HCT116 (cell line): ENCODE data around the gene PGAM5.

Experiments
- CTCF ChIP-seq, 3 experiments: fragments of 200-600 bp in 1 of 3; sonication (generic) in 1 of 3; IDR thresholded peaks in 2 of 3; conservative IDR thresholded peaks in 1 of 3; 2 replicates each; pipeline ENCODE4 v1.5.1; 2012 to 2017; ENCODE audit warnings: low read depth in 2 of 3, low read length in 2 of 3, antibody characterized with exemption in 1 of 3, borderline replicate concordance in 1 of 3, control low read depth in 1 of 3, mild to moderate bottlenecking in 1 of 3, mixed read lengths in 1 of 3, mixed run types in 1 of 3, moderate library complexity in 1 of 3; ENCODE audit not compliant: insufficient read depth in 1 of 3
- EZH2 ChIP-seq: fragments of 200-600 bp; sonication (generic); IDR thresholded peaks from 2 replicates; pipeline ENCODE4 v1.6.1; 2017; ENCODE audit warnings: antibody characterized with exemption, mixed run types
- MAX ChIP-seq: IDR thresholded peaks from 2 replicates; pipeline ENCODE4 v1.6.1; 2012
- POLR2A ChIP-seq: IDR thresholded peaks from 2 replicates; pipeline ENCODE4 v1.7.0; 2011; ENCODE audit warnings: borderline replicate concordance; ENCODE audit not compliant: insufficient read depth, insufficient read length; ENCODE audit errors: extremely low read depth
- POLR2AphosphoS5 ChIP-seq: IDR thresholded peaks from 2 replicates; pipeline ENCODE4 v1.6.1; 2011; ENCODE audit warnings: mild to moderate bottlenecking, low read depth, low read length, moderate library complexity
- REST ChIP-seq: IDR thresholded peaks from 2 replicates; pipeline ENCODE4 v1.6.1; 2012; ENCODE audit warnings: low read depth
- SIN3A ChIP-seq: IDR thresholded peaks from 2 replicates; pipeline ENCODE4 v1.6.1; 2012; ENCODE audit warnings: low read depth
- ZFX ChIP-seq: fragments of 450-650 bp; IDR thresholded peaks from 2 replicates; pipeline ENCODE4 v1.6.1; 2017

GRCh38 chr12:132669166-132669879, 41.3 kb upstream of the PGAM5 start:
- TF ChIP-seq CTCF (IDR thresholded peaks at IDR 0.05 in 2 of 3, conservative IDR thresholded peaks at IDR 0.05 in 1 of 3; ENCODE audit: borderline replicate concordance in 1 of 3, insufficient read depth in 1 of 3, low read depth in 2 of 3, low read length in 2 of 3) (no peak), POLR2A (no peak), MAX (no peak), ZFX (no peak), SIN3A (no peak), EZH2 (no peak), REST (no peak), POLR2AphosphoS5 (no peak)
